ENCODE results near the gene GRM1.

DNA sequence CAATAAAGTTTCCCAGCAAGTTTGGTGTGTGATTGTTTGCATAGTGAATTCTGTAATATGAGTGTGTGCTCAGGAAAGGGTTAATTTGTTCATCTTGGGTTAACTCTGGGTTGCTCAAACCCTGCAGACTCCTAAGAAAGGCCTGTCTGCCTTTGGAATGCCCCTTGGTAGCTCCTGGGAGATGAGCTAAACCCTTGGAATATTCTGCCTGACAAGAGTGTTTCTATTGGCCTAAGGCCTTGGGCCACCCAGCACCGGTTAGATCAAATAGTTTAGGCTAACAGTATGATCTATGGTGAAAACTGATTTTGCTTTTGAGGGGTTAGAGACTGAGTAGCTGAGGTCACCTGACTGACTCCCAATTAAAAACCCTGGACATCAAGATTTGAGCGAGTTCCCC lies 248.3 kb downstream of the GRM1 start:
- TF ChIP-seq EZH2 (IDR thresholded peaks at IDR 0.05) (no peak), POLR2AphosphoS5 (IDR thresholded peaks at IDR 0.05; ENCODE audit: borderline replicate concordance, low read depth, low read length) (no peak)
